Heart right ventricle (tissue), 16 donors: Measurements from ENCODE around the gene CHRDL2. TPM values are rescaled to one million over a fixed set of nuclear protein-coding genes. Genes with fewer than 3 reads are reported as not detected.
A peak's percentile ranks its signal among the peaks of the same experiment; 100 is the strongest.

ENCODE experiments used
- ATAC-seq, 8 donors: fragments of 200-7000 bp; cut with Tn5 transposase; one replicate each; pipeline ENCODE4 v1.9.1; 2020; ENCODE audit warnings: mild to moderate bottlenecking in 8 of 8, moderate library complexity in 8 of 8, moderate number of reproducible peaks in 1 of 8
- DNase-seq, 2 donors: peaks; one replicate each; pipeline ENCODE4 v3.0.0-alpha.2; 2020
- H3K27ac ChIP-seq, 10 donors: fragments of 200-600 bp; sonication (generic) in 2 of 10; one replicate each; pipeline versions ENCODE4 v1.5.0 to v1.8.0; 2020 to 2022; ENCODE audit warnings: mild to moderate bottlenecking in 3 of 10
- H3K27me3 ChIP-seq, 7 donors: fragments of 200-600 bp; one replicate each; pipeline ENCODE4 v1.8.0; 2021 to 2022; ENCODE audit warnings: mild to moderate bottlenecking in 2 of 7
- H3K36me3 ChIP-seq, 9 donors: fragments of 200-600 bp; sonication (generic) in 1 of 9; one replicate each; pipeline versions ENCODE4 v1.5.0 to v1.8.0; 2020 to 2022; ENCODE audit warnings: mild to moderate bottlenecking in 2 of 9
- H3K4me1 ChIP-seq, 9 donors: fragments of 200-600 bp; sonication (generic) in 1 of 9; one replicate each; pipeline versions ENCODE4 v1.5.0 to v1.8.0; 2020 to 2022; ENCODE audit warnings: mild to moderate bottlenecking in 4 of 9
- H3K4me3 ChIP-seq, 10 donors: fragments of 200-600 bp; sonication (generic) in 2 of 10; one replicate each; pipeline versions ENCODE4 v1.5.0 to v1.8.0; 2020 to 2022; ENCODE audit warnings: mild to moderate bottlenecking in 7 of 10, moderate library complexity in 2 of 10
- H3K9me3 ChIP-seq, 11 donors: fragments of 200-600 bp in 10 of 11; sonication (generic) in 2 of 11; one replicate each; pipeline versions ENCODE4 v1.5.0 to v1.8.0; 2013 to 2022; ENCODE audit warnings: mild to moderate bottlenecking in 2 of 11, control low read depth in 1 of 11, moderate library complexity in 1 of 11
- CTCF ChIP-seq, 9 donors: fragments of 200-600 bp; sonication (generic) in 2 of 9; IDR thresholded peaks; one replicate each; pipeline versions ENCODE4 v1.5.0 to v1.8.0; 2021 to 2022; ENCODE audit warnings: antibody characterized with exemption in 9 of 9, mild to moderate bottlenecking in 5 of 9, moderate library complexity in 1 of 9
- WGBS, 2 donors: extraction: QIAGEN DNeasy Blood & Tissue Kit; methylation state at CpG; one replicate each; pipeline ENCODE4 v1.1.7; 2013; ENCODE audit warnings: inconsistent platforms in 1 of 2; 5-methylcytosine and 5-hydroxymethylcytosine counted together
- intact Hi-C, 10 donors: fragments of 100-400 bp; cut with DNase I; formaldehyde crosslinking; loops; one replicate each; pipeline versions ENCODE4 v1.11.1 to v1.14.2; 2022
- polyA plus RNA-seq, 2 donors: library from polyadenylated mRNA; stranded (reverse); fragments of 200-250 nt; gene quantifications; one replicate each; pipeline ENCODE4 v1.2.3, GENCODE V29; 2013
- total RNA-seq, 10 donors: library from RNA; stranded (reverse); fragmentation: NEBNext Ultra II Directional in 3 of 10; extraction: Animal tissue kit (Norgen Biotek cat#: 25700) in 3 of 10; gene quantifications; one replicate each; pipeline versions ENCODE4 v1.2.1 to v1.2.4, GENCODE V29; 2021 to 2023
- donor health status: Arrhythmogenic right ventricular cardiomyopathy.
- donor health status: ischemic (EF 13 %, LVEDD 7.1; RV severe dilation, severe dysfunction).
- donor health status: healthy with polysubstance abuse.
- donor health status: DM: no; HTN: yes; CAD: no.
- donor health status: DM: no; HTN: no; CAD: no.
- donor health status: ischemic (EF 25% LVEDD 6.9; RV normal size, moderate dysfunction).
- donor health status: ischemic (EF 25% LVEDD 5.7; RV mildly dilated, moderate dysfunction).
- donor health status: healthy.
- donor health status: DM: yes; HTN: yes; CAD: no.
- donor health status: Ischemic cardiomyopathy.
- donor health status: ischemic (EF 35%, LVEDD 5.7; RV mildly dilated, moderate dysfunction).
- donor health status: nonischemic (EF 11% LVEDD 7.7; RV severe dilation, severe dysfunction).
- donor health status: DM: yes; HTN: yes; CAD: no.
- donor health status: PGD.
- donor health status: ischemic (EF 29% LVEDD 5.4; RV normal size, mild dysfunction).
- donor health status: nonischemic (EF 23%, LVEDD 6.1; RV moderate dilation, normal function).

CHRDL2 gene
- total and polyA plus RNA-seq, 12 donors: 1.00 to 19.7 (median 6.7) TPM

- peak in 1 of 2 donors; percentile 26 for DNase-seq
- H3K4me1 ChIP-seq: peaks cover 0 to 28% (median 17%) of the 10 kb centered on the region in 9 donors
- no peak overlapping the region for H3K4me3 ChIP-seq
- H3K9me3 ChIP-seq: peaks cover 0 to 4% (median 0%) of the 10 kb centered on the region in 11 donors
- H3K27me3 ChIP-seq: peaks cover 0 to 15% (median 2%) of the 10 kb centered on the region in 7 donors
- TF ChIP-seq CTCF (IDR thresholded peaks at IDR 0.05): no peak
- WGBS, 2 donors: 72 to 80% methylated on average over 13 of the region's 13 CpGs
- intact Hi-C loops: no loop called here
- peak in 4 of 8 donors; percentile 23 to 40 (median 37) for ATAC-seq
- no peaks in the 10 kb centered on the region for H3K36me3 ChIP-seq
- peak overlapping the region in 8 of 10 donors; percentile 3 to 76 (median 53) for H3K27ac ChIP-seq
Observed at GRCh38 chr11:74678591-74679512, 52.4 kb downstream of the CHRDL2 start.

- 93 to 94% methylated on average over 5 of the region's 5 CpGs for WGBS, 2 donors
- DNase-seq: no peak
- ATAC-seq: no peak
- no peaks in the 10 kb centered on the region for H3K36me3 ChIP-seq
- peaks cover 0 to 30% (median 23%) of the 10 kb centered on the region in 9 donors for H3K4me1 ChIP-seq
- no peak for TF ChIP-seq CTCF (IDR thresholded peaks at IDR 0.05)
- intact Hi-C loops: no loop called here
- H3K27ac ChIP-seq: peak overlapping the region in 8 of 10 donors; percentile 3 to 76 (median 42)
- peaks cover 0 to 7% (median 0%) of the 10 kb centered on the region in 7 donors for H3K27me3 ChIP-seq
- H3K9me3 ChIP-seq: peaks cover 0 to 4% (median 0%) of the 10 kb centered on the region in 11 donors
- H3K4me3 ChIP-seq: no peak overlapping the region
Observed at GRCh38 chr11:74678041-74678440, 53.2 kb downstream of the CHRDL2 start.

- peak in 4 of 8 donors; percentile 11 to 34 (median 22) for ATAC-seq
- Histone ChIP-seq H3K36me3 (no peaks in the 10 kb centered on the region), H3K9me3 (peaks cover 0 to 4% (median 0%) of the 10 kb centered on the region in 11 donors), H3K27me3 (no peaks in the 10 kb centered on the region), H3K4me3 (no peak overlapping the region), H3K4me1 (peaks cover 4 to 36% (median 24%) of the 10 kb centered on the region in 9 donors), H3K27ac (peak overlapping the region in 6 of 10 donors; percentile 25 to 76 (median 46))
- no peak for DNase-seq
- TF ChIP-seq CTCF (IDR thresholded peaks at IDR 0.05): no peak
- WGBS, 2 donors: 69 to 73% methylated on average over 6 of the region's 6 CpGs
- intact Hi-C loops: no loop called here
Observed at GRCh38 chr11:74677131-74677530, 54.1 kb downstream of the CHRDL2 start.

GRCh38 chr11:74676596-74676995, 54.6 kb downstream of the CHRDL2 start:
- 75 to 87% methylated on average over 5 of the region's 5 CpGs for WGBS, 2 donors
- H3K27ac ChIP-seq: peak overlapping the region in 6 of 10 donors; percentile 25 to 76 (median 46)
- no peak for TF ChIP-seq CTCF (IDR thresholded peaks at IDR 0.05)
- no peak for DNase-seq
- intact Hi-C loops: no loop called here
- H3K27me3 ChIP-seq: no peaks in the 10 kb centered on the region
- no peak for ATAC-seq
- H3K4me1 ChIP-seq: peaks cover 4 to 33% (median 20%) of the 10 kb centered on the region in 9 donors
- H3K36me3 ChIP-seq: no peaks in the 10 kb centered on the region
- H3K4me3 ChIP-seq: no peak overlapping the region
- H3K9me3 ChIP-seq: peaks cover 0 to 4% (median 0%) of the 10 kb centered on the region in 11 donors
